GM12878 (cell line): ENCODE data around the gene MAST3. TPM values are rescaled to one million over a fixed set of nuclear protein-coding genes. Genes with fewer than 3 reads are reported as not detected.

Experiments
- BMI1 ChIP-seq: fragments of 450-650 bp; IDR thresholded peaks from 2 replicates; pipeline ENCODE4 v1.6.1; 2016; ENCODE audit warnings: mild to moderate bottlenecking, moderate library complexity, borderline replicate concordance
- POLR2AphosphoS2 ChIP-seq: IDR thresholded peaks from 2 replicates; pipeline ENCODE4 v1.6.1; 2011; ENCODE audit warnings: low read depth, mild to moderate bottlenecking, low read length, improper control_type of control experiment, moderate library complexity
- SKIL ChIP-seq: fragments of 450-650 bp; IDR thresholded peaks from 2 replicates; pipeline ENCODE4 v1.6.1; 2017; ENCODE audit warnings: mild to moderate bottlenecking, low read depth, inconsistent platforms; ENCODE audit not compliant: poor library complexity, severe bottlenecking
- polyA plus RNA-seq, 11 experiments: library from polyadenylated mRNA; depleted of rRNA in 4 of 11; unstranded in 6 of 11; stranded (reverse) in 5 of 11; fragments of >200 nt; fragmentation: Nextera tagmentation in 4 of 11; fragmentation: Illumina TruSeq in 1 of 11; extraction: Ambion mirVana in 4 of 11; extraction: Trizol in 1 of 11; gene quantifications; 1 replicate in 1 of 11; 2 replicates in 10 of 11; pipeline versions ENCODE4 v1.2.1 to v1.2.3, GENCODE V29; 2011 to 2016; ENCODE audit warnings: inconsistent platforms in 2 of 11, missing spikeins in 2 of 11, low read depth in 1 of 11
- total RNA-seq, 4 experiments: library from RNA; depleted of rRNA in 3 of 4; stranded (reverse); fragments of >200 nt in 3 of 4; fragmentation: Illumina TruSeq in 1 of 4; extraction: Trizol in 1 of 4; gene quantifications; 2 replicates each; pipeline versions ENCODE4 v1.2.1 to v1.2.3, GENCODE V29; 2013 to 2021
- TF ChIP-seq, protein P1 (sequence below): fragments of 450-650 bp; IDR thresholded peaks from 2 replicates; pipeline ENCODE4 v1.6.1; 2017; ENCODE audit warnings: mild to moderate bottlenecking, moderate library complexity

MAST3 gene
- total and polyA plus RNA-seq, 10 of the 15 experiments (the other 5 are each of a cell fraction or from before 2014, with no cell fraction given), result 3.0 to 22.2 (median 7.5) TPM

- TF ChIP-seq, protein P1, sequence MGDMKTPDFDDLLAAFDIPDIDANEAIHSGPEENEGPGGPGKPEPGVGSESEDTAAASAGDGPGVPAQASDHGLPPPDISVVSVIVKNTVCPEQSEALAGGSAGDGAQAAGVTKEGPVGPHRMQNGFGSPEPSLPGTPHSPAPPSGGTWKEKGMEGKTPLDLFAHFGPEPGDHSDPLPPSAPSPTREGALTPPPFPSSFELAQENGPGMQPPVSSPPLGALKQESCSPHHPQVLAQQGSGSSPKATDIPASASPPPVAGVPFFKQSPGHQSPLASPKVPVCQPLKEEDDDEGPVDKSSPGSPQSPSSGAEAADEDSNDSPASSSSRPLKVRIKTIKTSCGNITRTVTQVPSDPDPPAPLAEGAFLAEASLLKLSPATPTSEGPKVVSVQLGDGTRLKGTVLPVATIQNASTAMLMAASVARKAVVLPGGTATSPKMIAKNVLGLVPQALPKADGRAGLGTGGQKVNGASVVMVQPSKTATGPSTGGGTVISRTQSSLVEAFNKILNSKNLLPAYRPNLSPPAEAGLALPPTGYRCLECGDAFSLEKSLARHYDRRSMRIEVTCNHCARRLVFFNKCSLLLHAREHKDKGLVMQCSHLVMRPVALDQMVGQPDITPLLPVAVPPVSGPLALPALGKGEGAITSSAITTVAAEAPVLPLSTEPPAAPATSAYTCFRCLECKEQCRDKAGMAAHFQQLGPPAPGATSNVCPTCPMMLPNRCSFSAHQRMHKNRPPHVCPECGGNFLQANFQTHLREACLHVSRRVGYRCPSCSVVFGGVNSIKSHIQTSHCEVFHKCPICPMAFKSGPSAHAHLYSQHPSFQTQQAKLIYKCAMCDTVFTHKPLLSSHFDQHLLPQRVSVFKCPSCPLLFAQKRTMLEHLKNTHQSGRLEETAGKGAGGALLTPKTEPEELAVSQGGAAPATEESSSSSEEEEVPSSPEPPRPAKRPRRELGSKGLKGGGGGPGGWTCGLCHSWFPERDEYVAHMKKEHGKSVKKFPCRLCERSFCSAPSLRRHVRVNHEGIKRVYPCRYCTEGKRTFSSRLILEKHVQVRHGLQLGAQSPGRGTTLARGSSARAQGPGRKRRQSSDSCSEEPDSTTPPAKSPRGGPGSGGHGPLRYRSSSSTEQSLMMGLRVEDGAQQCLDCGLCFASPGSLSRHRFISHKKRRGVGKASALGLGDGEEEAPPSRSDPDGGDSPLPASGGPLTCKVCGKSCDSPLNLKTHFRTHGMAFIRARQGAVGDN, result no peak
- TF ChIP-seq BMI1 (no peak), POLR2AphosphoS2 (peak; percentile 69; the same call in 1 of the 2 replicates), SKIL (peak; percentile 90)
Observed at GRCh38 chr19:18192673-18193387, 95.3 kb downstream of the MAST3 start, which contains the start of gene MPV17L2 (continued).
